Aorta (tissue), 5 donors: ENCODE results near the gene PIAS3. TPM values are rescaled to one million over a fixed set of nuclear protein-coding genes. Genes with fewer than 3 reads are reported as not detected.

Experiments used
- ATAC-seq: fragments of 200-7000 bp; cut with Tn5 transposase; one replicate; pipeline ENCODE4 v1.9.1; 2022; ENCODE audit warnings: moderate library complexity; ENCODE audit not compliant: low FRiP score
- DNase-seq, 2 donors: peaks; one replicate each; pipeline ENCODE4 v3.0.0-alpha.2; 2020
- H3K27ac ChIP-seq, 2 donors: one replicate each; pipeline ENCODE4 v1.5.1; 2013; ENCODE audit warnings: low read length in 2 of 2, mild to moderate bottlenecking in 2 of 2, moderate library complexity in 2 of 2, control low read depth in 1 of 2, inconsistent platforms in 1 of 2, low read depth in 1 of 2
- H3K27me3 ChIP-seq, 2 donors: one replicate each; pipeline ENCODE4 v1.6.1; 2013; ENCODE audit warnings: control low read depth in 1 of 2, low read length in 1 of 2, mild to moderate bottlenecking in 1 of 2, moderate library complexity in 1 of 2; ENCODE audit not compliant: insufficient read depth in 2 of 2, control insufficient read depth in 1 of 2
- H3K36me3 ChIP-seq, 2 donors: one replicate each; pipeline ENCODE4 v1.6.1; 2013; ENCODE audit warnings: control low read depth in 1 of 2, low read length in 1 of 2, mild to moderate bottlenecking in 1 of 2; ENCODE audit not compliant: insufficient read depth in 2 of 2, control insufficient read depth in 1 of 2
- H3K4me1 ChIP-seq, 2 donors: one replicate each; pipeline ENCODE4 v1.6.1; 2013; ENCODE audit warnings: low read length in 2 of 2, control low read depth in 1 of 2, mild to moderate bottlenecking in 1 of 2, moderate library complexity in 1 of 2; ENCODE audit not compliant: insufficient read depth in 2 of 2, control insufficient read depth in 1 of 2
- H3K4me3 ChIP-seq, 2 donors: one replicate each; pipeline ENCODE4 v1.5.1; 2013; ENCODE audit warnings: low read length in 2 of 2, control low read depth in 1 of 2, mild to moderate bottlenecking in 1 of 2
- H3K9me3 ChIP-seq: one replicate; pipeline ENCODE4 v1.6.1; 2013; ENCODE audit warnings: mild to moderate bottlenecking, low read length; ENCODE audit not compliant: control insufficient read depth
- WGBS, 2 donors: extraction: QIAGEN DNeasy Blood & Tissue Kit; methylation state at CpG; one replicate each; pipeline ENCODE4 v1.1.7; 2013; 5-methylcytosine and 5-hydroxymethylcytosine counted together
- intact Hi-C, 2 donors: fragments of 100-400 bp; cut with DNase I; formaldehyde crosslinking; loops; one replicate each; pipeline versions ENCODE4 v1.14.2 to v1.15.0; 2022
- polyA plus RNA-seq, 2 donors: library from polyadenylated mRNA; stranded (reverse); fragments of 200-250 nt; gene quantifications; one replicate each; pipeline ENCODE4 v1.2.3, GENCODE V29; 2013
- total RNA-seq, 2 donors: library from RNA; stranded (reverse); fragmentation: NEBNext Ultra II Directional; extraction: Animal tissue kit (Norgen Biotek cat#: 25700); gene quantifications; one replicate each; pipeline ENCODE4 v1.2.1, GENCODE V29; 2021
- donor health status: healthy with polysubstance abuse.
- donor health status: Bipolar disorder and iron deficiency.
- donor health status: DM: no; HTN: no; CAD: no.
- donor health status: DM: no; HTN: no; CAD: no.
- donor health status: DM: yes; HTN: yes; CAD: no.

PIAS3 gene
- total and polyA plus RNA-seq, 4 donors = 12.3 to 81.7 (median 52.6) TPM

- ATAC-seq (no peak), DNase-seq (no peak)
- H3K27me3 ChIP-seq = no peaks in the 10 kb centered on the region
- intact Hi-C loops = loop anchor here in 1 of 2 donors (10.0 kb wide), 1 partner anchor 121 kb away; no protein-coding TSS in a partner anchor
- H3K4me1 ChIP-seq = peaks cover 6% of the 10 kb centered on the region in 2 donors
- peaks cover 2 to 4% of the 10 kb centered on the region in 2 donors for H3K36me3 ChIP-seq
- peak overlapping the region; percentile 91 to 92 for H3K27ac ChIP-seq
- no peak overlapping the region for H3K4me3 ChIP-seq
- 55 to 64% methylated on average over 7 of the region's 7 CpGs for WGBS, 2 donors
- H3K9me3 ChIP-seq = no peaks in the 10 kb centered on the region
Measured at GRCh38 chr1:145893306-145894055, 34.6 kb upstream of the PIAS3 start.

- peaks cover 2 to 3% of the 10 kb centered on the region in 2 donors for H3K36me3 ChIP-seq
Measured at GRCh38 chr1:145892486-145893087, 33.7 kb upstream of the PIAS3 start.

GRCh38 chr1:145891587-145892485 lies 33.0 kb upstream of the PIAS3 start:
- 0% methylated on average over 6 of the region's 6 CpGs for WGBS, 2 donors
- peak; percentile 93 for ATAC-seq
- peaks cover 2 to 3% of the 10 kb centered on the region in 2 donors for H3K36me3 ChIP-seq
- intact Hi-C loops = loop anchor here (2.0 to 10.0 kb wide), 2 partner anchors 19 to 123 kb away; partner anchors contain the start of gene ITGA10 (in 1 of the 2)
- DNase-seq = peak; percentile 94 to 96
- peaks cover 6% of the 10 kb centered on the region in 2 donors for H3K4me1 ChIP-seq
- no peak overlapping the region for H3K4me3 ChIP-seq
- no peaks in the 10 kb centered on the region for H3K27me3 ChIP-seq
- peak overlapping the region; percentile 91 to 100 for H3K27ac ChIP-seq
- H3K9me3 ChIP-seq = no peaks in the 10 kb centered on the region

More at GRCh38 chr1:145892486-145893087, 33.7 kb upstream of the PIAS3 start:
- intact Hi-C loops = loop anchor here in 1 of 2 donors (10.0 kb wide), 1 partner anchor 122 kb away; no protein-coding TSS in a partner anchor
- H3K9me3 ChIP-seq = no peaks in the 10 kb centered on the region
- H3K27ac ChIP-seq = peak overlapping the region; percentile 91 to 100
- no peaks in the 10 kb centered on the region for H3K27me3 ChIP-seq
- peaks cover 6% of the 10 kb centered on the region in 2 donors for H3K4me1 ChIP-seq
- ATAC-seq = peak; percentile 8
- H3K4me3 ChIP-seq = no peak overlapping the region
- 5 to 11% methylated on average over 3 of the region's 3 CpGs for WGBS, 2 donors
- DNase-seq = no peak

- H3K4me3 ChIP-seq = no peak overlapping the region
- peaks cover 6% of the 10 kb centered on the region in 2 donors for H3K4me1 ChIP-seq
- H3K9me3 ChIP-seq = no peaks in the 10 kb centered on the region
- 11 to 23% methylated on average over 1 of the region's 1 CpG for WGBS, 2 donors
- peaks cover 2% of the 10 kb centered on the region in 2 donors for H3K36me3 ChIP-seq
- no peaks in the 10 kb centered on the region for H3K27me3 ChIP-seq
- intact Hi-C loops = loop anchor here (2.0 to 10.0 kb wide), 2 partner anchors 20 to 124 kb away; partner anchors contain the start of gene ITGA10 (in 1 of the 2)
- DNase-seq (no peak), ATAC-seq (no peak)
- peak overlapping the region; percentile 84 to 94 for H3K27ac ChIP-seq
Measured at GRCh38 chr1:145891143-145891542, 32.3 kb upstream of the PIAS3 start.

GRCh38 chr1:145889722-145890121 lies 30.8 kb upstream of the PIAS3 start:
- no peaks in the 10 kb centered on the region for H3K27me3 ChIP-seq
- peak overlapping the region in 1 of 2 donors; percentile 68 for H3K27ac ChIP-seq
- no peak overlapping the region for H3K4me3 ChIP-seq
- DNase-seq (no peak), ATAC-seq (no peak)
- H3K4me1 ChIP-seq = peaks cover 6% of the 10 kb centered on the region in 2 donors
- no peaks in the 10 kb centered on the region for H3K9me3 ChIP-seq
- 87 to 94% methylated on average over 3 of the region's 3 CpGs for WGBS, 2 donors
- intact Hi-C loops = loop anchor here (2.0 to 10.0 kb wide), 2 partner anchors 21 to 125 kb away; partner anchors contain the start of gene ITGA10 (in 1 of the 2)
- H3K36me3 ChIP-seq = peaks cover 0 to 2% of the 10 kb centered on the region in 2 donors

- Histone ChIP-seq H3K9me3 (no peaks in the 10 kb centered on the region), H3K27ac (no peak overlapping the region), H3K27me3 (no peaks in the 10 kb centered on the region), H3K4me1 (peaks cover 0 to 6% of the 10 kb centered on the region in 2 donors), H3K4me3 (no peak overlapping the region), H3K36me3 (no peaks in the 10 kb centered on the region)
- DNase-seq (no peak), ATAC-seq (no peak)
- intact Hi-C loops = no loop called here
- 49 to 59% methylated on average over 5 of the region's 5 CpGs for WGBS, 2 donors
Measured at GRCh38 chr1:145887631-145888030, 28.8 kb upstream of the PIAS3 start.

GRCh38 chr1:145886816-145887215 lies 27.9 kb upstream of the PIAS3 start:
- no peak for DNase-seq
- H3K4me1 ChIP-seq = peaks cover 0 to 6% of the 10 kb centered on the region in 2 donors
- no peaks in the 10 kb centered on the region for H3K9me3 ChIP-seq
- H3K27ac ChIP-seq = no peak overlapping the region
- no peak overlapping the region for H3K4me3 ChIP-seq
- H3K36me3 ChIP-seq = no peaks in the 10 kb centered on the region
- no peak for ATAC-seq
- H3K27me3 ChIP-seq = no peaks in the 10 kb centered on the region
- WGBS, 2 donors = 43 to 52% methylated on average over 8 of the region's 8 CpGs
- intact Hi-C loops = no loop called here

- ATAC-seq = peak; percentile 21
Measured at GRCh38 chr1:145886390-145886789, 27.5 kb upstream of the PIAS3 start.

More at GRCh38 chr1:145886390-145886789, 27.5 kb upstream of the PIAS3 start:
- no peak for DNase-seq
- peak overlapping the region; percentile 42 to 87 for H3K4me3 ChIP-seq
- H3K4me1 ChIP-seq = peaks cover 0 to 4% of the 10 kb centered on the region in 2 donors
- no peaks in the 10 kb centered on the region for H3K9me3 ChIP-seq
- no peaks in the 10 kb centered on the region for H3K36me3 ChIP-seq
- H3K27ac ChIP-seq = no peak overlapping the region
- H3K27me3 ChIP-seq = no peaks in the 10 kb centered on the region
- intact Hi-C loops = no loop called here
- WGBS, 2 donors = 42 to 46% methylated on average over 11 of the region's 11 CpGs
